Measurements from ENCODE around the gene TXNDC8. TPM values are rescaled to one million over a fixed set of nuclear protein-coding genes. Genes with fewer than 3 reads are reported as not detected.

TXNDC8 gene
- polyA plus RNA-seq, 3 donors: not detected

- Histone ChIP-seq H3K9ac (ENCODE audit: insufficient read depth, low read length, poor library complexity, severe bottlenecking) (no peak overlapping the region), H3K4me3 (replicated peaks in 1 of 3; ENCODE audit: low read depth in 2 of 3, low read length in 3 of 3) (no peak overlapping the region), H3K79me2 (ENCODE audit: insufficient read depth, low read length) (no peaks in the 10 kb centered on the region), H3K4me2 (replicated peaks; ENCODE audit: extremely low read depth, low read length, poor library complexity, severe bottlenecking) (no peak overlapping the region), H3K9me3 (replicated peaks in 1 of 2; ENCODE audit: control insufficient read depth in 1 of 2, insufficient read depth in 1 of 2, low read length in 2 of 2) (peaks cover 0 to 3% of the 10 kb centered on the region in 2 donors), H3K36me3 (replicated peaks in 1 of 2; ENCODE audit: control insufficient read depth in 1 of 2, insufficient read depth in 2 of 2, low read length in 2 of 2) (no peaks in the 10 kb centered on the region), H4K20me1 (ENCODE audit: insufficient read depth, low read length) (no peaks in the 10 kb centered on the region), H3K27me3 (ENCODE audit: control insufficient read depth in 2 of 2, insufficient read depth in 2 of 2, low read length in 2 of 2) (no peaks in the 10 kb centered on the region), H2AFZ (ENCODE audit: insufficient read depth, low read depth, low read length, poor library complexity, severe bottlenecking) (no peak overlapping the region), H3K4me1 (ENCODE audit: control insufficient read depth in 1 of 2, insufficient read depth in 2 of 2, low read length in 2 of 2) (peaks cover 37 to 47% of the 10 kb centered on the region in 2 donors), H3K27ac (ENCODE audit: low read depth in 1 of 2, low read length in 2 of 2) (no peak overlapping the region)
- Mint-ChIP-seq H3K9me3 (peaks cover 2 to 10% (median 4%) of the 10 kb centered on the region in 7 donors), H3K27me3 (ENCODE audit: low read depth in 3 of 3) (peaks cover 0 to 3% (median 3%) of the 10 kb centered on the region in 3 donors), H3K27ac (no peak overlapping the region), H3K36me3 (peaks cover 0 to 2% of the 10 kb centered on the region in 2 donors), H3K4me1 (peaks cover 37% of the 10 kb centered on the region), H3K4me3 (no peak overlapping the region)
- no CpG with 5 or more reads among the region's 1 CpG for WGBS (ENCODE audit: insufficient coverage)
- no peak for DNase-seq
- no peak for TF ChIP-seq CTCF (IDR thresholded peaks at IDR 0.05)
- intact Hi-C loops (cut with micrococcal nuclease): no loop called here
Observed at GRCh38 chr9:110307191-110307590, 30.5 kb downstream of the TXNDC8 start.

DNA sequence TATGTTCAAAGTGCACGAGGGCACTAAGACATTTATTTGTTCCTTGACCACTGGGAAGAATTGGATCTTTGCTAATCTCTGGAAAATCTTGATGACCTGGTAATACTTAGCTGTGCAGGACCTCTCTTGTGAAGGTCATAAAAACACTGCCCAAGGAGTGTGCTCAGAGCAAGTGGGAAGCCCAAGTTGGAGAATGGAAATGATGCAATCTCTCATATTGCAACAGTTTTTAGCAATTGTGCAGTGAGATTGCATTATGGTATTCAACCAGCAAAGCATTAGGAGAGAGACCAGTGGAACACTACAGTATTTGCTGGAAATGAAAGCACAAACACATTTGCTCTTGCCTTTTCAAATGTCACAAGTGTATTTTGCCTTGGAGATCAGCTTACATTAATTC, 34.5 kb downstream of the TXNDC8 start:
- Mint-ChIP-seq H3K27me3 (ENCODE audit: low read depth in 3 of 3) (peaks cover 0 to 5% (median 3%) of the 10 kb centered on the region in 3 donors), H3K36me3 (peaks cover 0 to 2% of the 10 kb centered on the region in 2 donors), H3K4me1 (peaks cover 29% of the 10 kb centered on the region), H3K27ac (peak overlapping the region in 6 of 7 donors; percentile 31 to 76 (median 68)), H3K9me3 (peaks cover 0 to 6% (median 2%) of the 10 kb centered on the region in 7 donors), H3K4me3 (no peak overlapping the region)
- Histone ChIP-seq H3K9ac (ENCODE audit: insufficient read depth, low read length, poor library complexity, severe bottlenecking) (no peak overlapping the region), H3K36me3 (replicated peaks in 1 of 2; ENCODE audit: control insufficient read depth in 1 of 2, insufficient read depth in 2 of 2, low read length in 2 of 2) (no peaks in the 10 kb centered on the region), H3K4me3 (replicated peaks in 1 of 3; ENCODE audit: low read depth in 2 of 3, low read length in 3 of 3) (peak overlapping the region in 1 of 3 experiments; percentile 1), H3K27ac (ENCODE audit: low read depth in 1 of 2, low read length in 2 of 2) (peak overlapping the region in 1 of 2 donors; percentile 53), H3K4me2 (replicated peaks; ENCODE audit: extremely low read depth, low read length, poor library complexity, severe bottlenecking) (no peak overlapping the region), H3K9me3 (replicated peaks in 1 of 2; ENCODE audit: control insufficient read depth in 1 of 2, insufficient read depth in 1 of 2, low read length in 2 of 2) (no peaks in the 10 kb centered on the region), H3K27me3 (ENCODE audit: control insufficient read depth in 2 of 2, insufficient read depth in 2 of 2, low read length in 2 of 2) (no peaks in the 10 kb centered on the region), H4K20me1 (ENCODE audit: insufficient read depth, low read length) (no peaks in the 10 kb centered on the region), H3K79me2 (ENCODE audit: insufficient read depth, low read length) (no peaks in the 10 kb centered on the region), H3K4me1 (ENCODE audit: control insufficient read depth in 1 of 2, insufficient read depth in 2 of 2, low read length in 2 of 2) (peaks cover 27 to 35% of the 10 kb centered on the region in 2 donors), H2AFZ (ENCODE audit: insufficient read depth, low read depth, low read length, poor library complexity, severe bottlenecking) (no peak overlapping the region)
- intact Hi-C loops (cut with micrococcal nuclease): no loop called here
- DNase-seq: peak; percentile 58 to 84 (median 68)
- TF ChIP-seq CTCF (IDR thresholded peaks at IDR 0.05): no peak
- WGBS (ENCODE audit: insufficient coverage): 71% methylated on average over 1 of the region's 1 CpG

Measured in CD14-positive monocyte (primary cell).